ENCODE measurements around the gene FAM83C. TPM values are rescaled to one million over a fixed set of nuclear protein-coding genes. Genes with fewer than 3 reads are reported as not detected.

The FAM83C gene
- total RNA-seq, 4 donors from 2014 or later = 29.5 to 55.3 (median 38.2) TPM

DNA sequence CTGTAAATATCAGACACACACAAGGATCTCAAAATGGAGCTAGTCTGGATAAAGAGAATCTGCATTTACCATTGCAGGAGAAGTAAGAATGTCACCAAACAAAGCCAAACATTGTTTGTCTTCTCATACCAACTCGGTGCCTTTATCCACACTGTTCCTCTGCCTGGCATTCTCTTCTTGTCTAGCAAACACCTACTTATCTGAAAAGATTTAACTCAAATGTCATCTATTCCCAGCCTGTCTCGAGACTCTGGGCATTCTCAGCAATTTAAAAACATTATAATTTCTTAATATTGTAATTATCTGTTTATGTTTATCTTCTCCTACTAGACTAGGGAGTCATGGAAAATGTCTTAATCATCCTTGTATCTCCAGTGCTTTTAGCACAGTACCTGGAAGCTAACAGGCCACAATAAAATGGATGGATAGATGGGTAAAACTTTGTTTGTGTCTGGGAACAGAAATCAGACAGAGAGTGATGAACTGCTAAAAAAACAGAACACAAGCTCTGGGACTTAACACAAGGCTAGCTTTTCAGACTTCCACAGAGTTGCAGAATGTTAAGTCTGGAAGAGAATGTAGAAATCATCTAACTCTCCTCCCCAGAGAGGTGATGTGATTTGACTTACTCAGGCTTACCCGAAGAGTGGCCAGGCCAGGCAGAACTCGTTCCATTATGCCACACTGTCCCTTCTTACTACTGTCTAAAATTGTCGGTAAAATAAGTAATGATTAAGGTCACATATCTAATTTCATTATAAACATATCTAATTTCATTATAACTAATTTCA lies 42.3 kb upstream of the FAM83C start:
- no peak overlapping the region for H3K4me3 ChIP-seq
- peak overlapping the region in 1 of 4 donors; percentile 7 for H3K27ac ChIP-seq
- H3K27me3 ChIP-seq = no peaks in the 10 kb centered on the region
- no peaks in the 10 kb centered on the region for H3K9me3 ChIP-seq
- DNase-seq = no peak
- whole genome bisulfite sequencing, 2 donors = 72 to 76% methylated on average over 5 of the region's 5 CpGs
- TF ChIP-seq POLR2A (IDR thresholded peaks at IDR 0.05) (no peak), CTCF (IDR thresholded peaks at IDR 0.05) (no peak)
- intact Hi-C loops (cut with DNase I) = no loop called here
- peaks cover 0 to 11% (median 0%) of the 10 kb centered on the region in 3 donors for H3K36me3 ChIP-seq
- peaks cover 0 to 24% (median 2%) of the 10 kb centered on the region in 3 donors for H3K4me1 ChIP-seq

DNA sequence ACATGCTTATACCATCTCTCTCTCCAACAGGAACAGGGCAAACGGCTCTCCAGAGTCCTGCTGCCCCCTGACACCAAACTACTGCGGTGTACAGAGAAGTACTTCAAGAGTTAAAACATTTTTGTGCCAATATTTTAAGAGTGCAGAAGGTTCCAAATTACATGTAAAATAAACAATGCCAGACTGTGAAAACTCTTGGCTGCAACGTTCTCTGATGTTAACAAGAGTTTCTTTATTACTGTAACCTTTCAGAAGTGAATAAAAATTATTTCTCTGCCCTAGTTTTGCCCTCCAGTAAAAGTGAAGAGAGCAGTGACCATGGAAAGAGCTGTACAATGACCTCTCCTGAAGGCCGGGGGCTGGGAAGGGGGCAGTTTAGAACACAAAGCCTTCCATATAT lies 41.4 kb upstream of the FAM83C start:
- Histone ChIP-seq H3K4me1 (peaks cover 0 to 30% (median 7%) of the 10 kb centered on the region in 3 donors), H3K36me3 (peaks cover 0 to 11% (median 0%) of the 10 kb centered on the region in 3 donors), H3K4me3 (no peak overlapping the region), H3K9me3 (no peaks in the 10 kb centered on the region), H3K27me3 (no peaks in the 10 kb centered on the region), H3K27ac (no peak overlapping the region)
- WGBS, 2 donors = 58 to 62% methylated on average over 4 of the region's 4 CpGs
- no peak for DNase-seq
- no peak for TF ChIP-seq POLR2A (IDR thresholded peaks at IDR 0.05)
- no peak for TF ChIP-seq CTCF (IDR thresholded peaks at IDR 0.05)
- intact Hi-C loops (cut with DNase I) = no loop called here

DNA sequence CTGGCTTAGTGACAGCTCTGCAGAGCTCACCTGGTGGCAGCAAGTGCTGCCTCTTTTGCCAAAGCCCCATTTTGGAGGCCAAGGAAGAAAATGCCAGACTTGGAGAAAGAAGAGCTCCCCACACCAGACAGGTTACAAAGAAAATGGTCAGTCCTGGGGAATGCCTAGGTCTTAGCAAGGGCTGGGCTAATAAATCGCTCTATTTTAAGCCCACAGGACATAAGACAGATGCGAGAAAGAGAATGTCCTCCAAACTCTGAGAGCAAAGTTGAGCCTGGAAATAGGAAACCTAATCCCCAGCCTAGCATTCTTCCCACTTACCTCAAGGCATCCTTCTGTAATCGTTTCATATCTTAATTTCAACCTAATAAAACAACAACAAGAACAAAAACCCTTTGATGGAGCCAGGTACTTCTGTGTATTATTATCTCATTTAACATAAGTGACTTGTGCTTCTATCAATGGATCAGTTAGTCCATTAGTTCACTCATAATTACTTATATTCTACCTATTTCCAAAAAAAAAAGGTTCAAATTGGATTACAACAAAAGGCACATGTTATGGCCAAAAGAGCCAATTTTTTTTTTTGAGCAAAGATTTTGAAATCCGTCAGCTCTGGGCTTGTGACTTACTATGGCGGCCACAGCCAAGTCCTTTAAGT lies 40.4 kb upstream of the FAM83C start:
- Histone ChIP-seq H3K4me3 (no peak overlapping the region), H3K36me3 (peaks cover 0 to 11% (median 0%) of the 10 kb centered on the region in 3 donors), H3K27ac (no peak overlapping the region), H3K4me1 (peaks cover 0 to 30% (median 7%) of the 10 kb centered on the region in 3 donors), H3K27me3 (no peaks in the 10 kb centered on the region), H3K9me3 (no peaks in the 10 kb centered on the region)
- 84 to 91% methylated on average over 5 of the region's 5 CpGs for WGBS, 2 donors
- TF ChIP-seq POLR2A (IDR thresholded peaks at IDR 0.05) = no peak
- TF ChIP-seq CTCF (IDR thresholded peaks at IDR 0.05) = no peak
- DNase-seq = no peak
- intact Hi-C loops (cut with DNase I) = no loop called here

- peaks cover 0 to 38% (median 7%) of the 10 kb centered on the region in 3 donors for H3K4me1 ChIP-seq
- intact Hi-C loops (cut with DNase I) = no loop called here
- DNase-seq = no peak
- WGBS, 2 donors = 57 to 75% methylated on average over 4 of the region's 4 CpGs
- peak overlapping the region in 2 of 4 donors; percentile 23 to 36 for H3K27ac ChIP-seq
- no peaks in the 10 kb centered on the region for H3K27me3 ChIP-seq
- no peak overlapping the region for H3K4me3 ChIP-seq
- H3K9me3 ChIP-seq = no peaks in the 10 kb centered on the region
- no peak for TF ChIP-seq POLR2A (IDR thresholded peaks at IDR 0.05)
- peak in 5 of 6 experiments; percentile 51 to 83 (median 70) for TF ChIP-seq CTCF (IDR thresholded peaks at IDR 0.05)
- peaks cover 0 to 11% (median 0%) of the 10 kb centered on the region in 3 donors for H3K36me3 ChIP-seq
Observed at GRCh38 chr20:35329435-35330139, 37.4 kb upstream of the FAM83C start.
